Hematopoietic multipotent progenitor cell (in vitro differentiated cells): ENCODE data around the gene ZNF594. TPM values are rescaled to one million over a fixed set of nuclear protein-coding genes. Genes with fewer than 3 reads are reported as not detected.
"Not testable (repeated sequence)": the region's sequence is repeated elsewhere in the genome, so short reads cannot be mapped to it uniquely, and the experiment has no call there.

Experiments used
- DNase-seq, 3 donors: peaks; one replicate each; pipeline ENCODE4 v3.0.0-alpha.2; 2011 to 2015; ENCODE audit warnings: low read depth in 2 of 3, low spot score in 2 of 3
- total RNA-seq: library from RNA; depleted of rRNA; stranded (reverse); fragments of >200 nt; gene quantifications from one replicate; pipeline ENCODE4 v1.2.3, GENCODE V29; 2012

The ZNF594 gene
- total RNA-seq = 17.5 TPM

GRCh38 chr17:5191541-5192417, at the start of gene ZNF594:
Gene ZNF594, minus strand, starts transcription at chr17:5191868. Its CDS starts 7,612 bp downstream, at chr17:5184256.
- peak; percentile 86 to 97 (median 97) for DNase-seq

- DNase-seq = not testable (repeated sequence)
Measured at GRCh38 chr17:5239769-5240168, 48.1 kb upstream of the ZNF594 start.

GRCh38 chr17:5238333-5238732, 46.7 kb upstream of the ZNF594 start:
- DNase-seq = no peak

GRCh38 chr17:5237541-5238016, 45.9 kb upstream of the ZNF594 start:
- DNase-seq = peak in 2 of 3 donors; percentile 62 to 76

GRCh38 chr17:5236938-5237540, 45.4 kb upstream of the ZNF594 start:
- no peak for DNase-seq

GRCh38 chr17:5234645-5235576, 43.2 kb upstream of the ZNF594 start, which contains the start of gene SCIMP:
Gene SCIMP, minus strand, starts transcription at chr17:5234860. Its CDS starts 105 bp downstream, at chr17:5234755.
- DNase-seq = peak in 1 of 3 donors; percentile 44

GRCh38 chr17:5233492-5233891, 41.8 kb upstream of the ZNF594 start:
- DNase-seq = not testable (repeated sequence)

- no peak for DNase-seq
Measured at GRCh38 chr17:5226940-5227878, 35.5 kb upstream of the ZNF594 start.

- DNase-seq = no peak
Measured at GRCh38 chr17:5225668-5226457, 34.2 kb upstream of the ZNF594 start.

- DNase-seq = not testable (repeated sequence)
Measured at GRCh38 chr17:5221912-5222311, 30.2 kb upstream of the ZNF594 start.

GRCh38 chr17:5220074-5220473, 28.4 kb upstream of the ZNF594 start:
- DNase-seq = no peak

GRCh38 chr17:5219536-5219935, 27.9 kb upstream of the ZNF594 start:
- DNase-seq = no peak

- DNase-seq = not testable (repeated sequence)
Measured at GRCh38 chr17:5217562-5217961, 25.9 kb upstream of the ZNF594 start.

GRCh38 chr17:5211458-5211857, 19.8 kb upstream of the ZNF594 start:
- no peak for DNase-seq

- DNase-seq = no peak
Measured at GRCh38 chr17:5210614-5211252, 19.1 kb upstream of the ZNF594 start.

- no peak for DNase-seq
Measured at GRCh38 chr17:5210091-5210490, 18.4 kb upstream of the ZNF594 start.

GRCh38 chr17:5209396-5209795, 17.7 kb upstream of the ZNF594 start:
- DNase-seq = no peak

GRCh38 chr17:5203908-5204294, 12.2 kb upstream of the ZNF594 start:
- DNase-seq = no peak
